Measurements from ENCODE around the gene CTSA.

CTSA gene

DNA sequence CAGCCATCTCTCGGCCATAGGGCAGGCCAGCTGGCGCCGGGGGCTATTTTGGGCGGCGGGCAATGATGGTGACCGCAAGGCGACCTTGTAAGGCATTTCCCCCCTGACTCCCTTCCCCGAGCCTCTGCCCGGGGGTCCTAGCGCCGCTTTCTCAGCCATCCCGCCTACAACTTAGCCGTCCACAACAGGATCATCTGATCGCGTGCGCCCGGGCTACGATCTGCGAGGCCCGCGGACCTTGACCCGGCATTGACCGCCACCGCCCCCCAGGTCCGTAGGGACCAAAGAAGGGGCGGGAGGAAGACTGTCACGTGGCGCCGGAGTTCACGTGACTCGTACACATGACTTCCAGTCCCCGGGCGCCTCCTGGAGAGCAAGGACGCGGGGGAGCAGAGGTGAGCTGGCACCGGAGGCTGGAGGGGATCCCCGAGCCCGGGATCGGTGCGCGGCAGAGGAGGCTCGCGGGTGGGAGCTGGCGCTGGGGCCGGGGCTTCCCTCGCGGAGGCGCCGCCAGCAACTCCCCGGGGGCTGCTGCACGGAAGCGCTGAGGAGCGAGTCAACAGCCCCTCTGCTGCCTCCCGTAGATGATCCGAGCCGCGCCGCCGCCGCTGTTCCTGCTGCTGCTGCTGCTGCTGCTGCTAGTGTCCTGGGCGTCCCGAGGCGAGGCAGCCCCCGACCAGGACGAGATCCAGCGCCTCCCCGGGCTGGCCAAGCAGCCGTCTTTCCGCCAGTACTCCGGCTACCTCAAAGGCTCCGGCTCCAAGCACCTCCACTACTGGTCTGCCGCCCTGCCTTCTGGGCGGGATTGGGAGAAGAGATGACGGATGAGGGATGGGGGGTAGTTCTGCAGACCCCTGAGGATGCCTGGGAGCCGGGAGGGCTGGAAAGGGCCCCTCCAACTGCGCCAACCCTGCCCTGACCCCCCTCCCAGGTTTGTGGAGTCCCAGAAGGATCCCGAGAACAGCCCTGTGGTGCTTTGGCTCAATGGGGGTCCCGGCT lies at the start of gene CTSA, which contains the start of gene NEURL2:
Gene CTSA (plus strand): TSS at position 351 of the 999 bp plus-strand sequence. CDS start 234 bp downstream, at position 585.
Gene NEURL2 (minus strand): TSS at position 224 of the 999 bp plus-strand sequence. CDS start 217 bp downstream, at position 7.
- DNase-seq, result peak; percentile 85

GRCh38 chr20:45841407-45842129 lies 49.6 kb upstream of the CTSA start:
- no peak for DNase-seq

DNA sequence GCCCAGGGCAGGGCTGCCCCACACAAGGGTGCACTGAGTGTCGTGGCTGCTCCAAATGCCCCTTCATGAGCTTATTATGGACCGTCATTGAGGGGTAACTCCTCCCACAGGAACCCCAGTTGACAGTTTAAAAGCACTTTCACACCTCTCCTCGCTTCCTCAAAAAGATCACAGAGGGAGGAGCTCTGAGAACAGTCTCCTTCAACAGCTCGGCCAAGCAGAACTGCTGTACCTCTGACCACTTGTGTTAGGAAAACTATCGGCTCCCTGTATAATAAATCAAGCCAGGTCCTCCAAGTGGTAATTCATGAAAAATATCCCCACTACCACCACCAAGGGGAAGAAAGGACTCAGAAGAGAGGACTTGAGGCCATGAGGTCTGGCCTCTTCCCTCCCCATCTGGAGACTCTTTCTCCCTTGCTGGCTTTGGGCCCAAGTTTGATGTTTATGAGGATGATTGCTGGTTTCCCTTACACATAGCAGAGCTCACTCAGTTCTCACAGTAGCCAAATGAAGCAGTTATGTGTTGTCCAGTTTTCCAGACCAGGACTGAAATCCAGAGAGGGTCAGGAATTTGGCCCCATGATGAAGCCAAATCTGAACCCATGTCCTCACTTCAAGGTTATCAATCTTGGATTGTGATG lies 48.8 kb upstream of the CTSA start:
- DNase-seq, result no peak

DNA sequence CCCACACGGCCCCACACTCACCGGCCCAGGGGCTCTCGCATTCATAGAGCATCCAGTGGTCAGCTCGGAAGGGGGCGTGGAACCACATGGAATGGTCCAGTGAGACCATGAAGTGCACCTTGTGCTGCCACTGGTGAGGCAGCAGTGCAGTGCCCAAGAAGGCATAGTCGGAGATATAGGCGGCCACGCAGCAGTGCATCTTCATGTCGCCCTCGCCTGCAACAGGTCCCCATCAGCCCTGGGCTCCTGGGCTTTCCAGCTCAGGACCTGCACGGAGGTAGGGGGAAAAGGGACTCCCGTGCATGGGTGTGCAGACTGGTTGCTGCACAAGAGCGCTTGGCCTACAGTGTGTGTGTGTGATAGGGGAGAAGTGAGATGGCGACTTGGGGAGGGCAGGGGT lies 47.6 kb upstream of the CTSA start:
- DNase-seq, result no peak

DNA sequence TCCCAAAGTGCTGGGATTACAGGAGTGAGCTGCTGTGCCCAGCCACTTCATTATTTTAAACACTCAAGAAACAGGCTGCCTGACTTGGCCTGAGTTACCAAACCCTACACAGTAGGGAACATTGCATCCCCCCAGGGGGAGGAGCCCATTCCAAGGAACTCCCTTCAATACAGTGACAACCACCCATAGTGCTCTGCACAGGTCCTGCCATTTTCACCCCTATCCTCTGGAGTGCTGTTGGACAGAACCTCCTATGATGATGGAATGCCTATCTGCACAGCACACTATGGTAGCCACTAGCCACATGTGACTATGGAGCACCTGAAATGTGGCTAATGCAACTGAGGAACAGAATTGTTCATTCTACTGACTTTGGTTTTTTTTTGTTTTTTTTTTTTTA lies 45.7 kb upstream of the CTSA start:
- DNase-seq, result no peak

DNA sequence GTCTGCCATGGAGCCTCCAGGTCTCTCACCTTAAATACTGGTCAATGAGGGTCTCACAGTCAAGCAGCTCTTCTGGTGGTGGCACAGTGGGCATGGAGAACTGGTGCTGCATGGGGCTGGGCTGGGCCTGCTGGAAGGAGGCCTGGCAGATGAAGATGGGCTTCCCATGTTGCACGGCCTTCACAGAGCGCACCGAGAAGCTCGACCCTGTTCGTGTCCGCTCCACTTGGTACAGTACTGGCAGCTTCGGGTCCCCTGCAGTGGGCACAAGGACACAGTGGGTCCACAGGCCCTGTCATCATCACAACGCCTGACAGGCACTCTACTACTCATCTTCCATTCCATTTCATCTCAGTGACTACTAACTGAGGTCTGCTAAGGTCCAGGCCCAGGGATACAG lies 42.7 kb upstream of the CTSA start:
- no peak for DNase-seq

GRCh38 chr20:45848969-45849582 lies 42.1 kb upstream of the CTSA start:
- DNase-seq, result no peak

DNA sequence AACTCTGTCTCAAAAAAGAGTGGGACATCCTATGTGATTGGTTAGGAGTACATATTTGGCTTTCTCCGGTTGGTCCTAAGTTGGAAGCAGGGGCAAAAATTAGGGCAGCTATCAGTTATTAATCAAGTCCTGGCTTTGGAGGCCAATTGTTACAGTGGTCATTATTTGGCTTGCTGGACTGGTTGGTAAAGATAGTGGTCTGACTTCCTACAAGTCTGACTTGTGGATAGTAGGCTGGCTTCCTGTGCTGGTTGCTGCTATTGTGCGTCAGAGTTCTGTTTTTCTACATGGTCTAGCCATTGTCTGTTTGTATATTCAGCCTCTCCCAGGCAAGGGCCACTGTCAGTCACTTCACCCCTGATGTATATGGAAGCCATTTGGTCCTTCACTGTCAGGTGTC lies 40.9 kb upstream of the CTSA start:
- DNase-seq, result no peak

DNA sequence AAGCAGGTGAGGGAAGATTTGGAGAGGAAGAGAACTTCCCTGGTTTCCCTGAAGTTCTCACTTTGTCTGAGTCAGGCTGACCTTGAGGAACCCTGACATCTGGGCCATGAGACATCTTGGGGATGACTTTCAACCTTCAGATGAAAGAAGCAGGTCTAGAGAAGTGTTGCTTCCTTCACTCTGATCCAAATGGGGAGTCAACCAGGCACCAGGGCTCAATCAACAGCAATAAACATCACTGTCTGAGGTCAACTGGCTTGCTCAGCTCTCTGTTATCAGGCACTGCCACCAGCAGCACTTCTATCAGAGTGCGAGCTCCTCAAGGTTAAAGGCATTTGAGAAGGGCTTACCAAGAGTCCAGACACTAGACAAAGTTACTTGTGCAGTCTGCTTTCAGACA lies 40.2 kb upstream of the CTSA start:
- no peak for DNase-seq

DNA sequence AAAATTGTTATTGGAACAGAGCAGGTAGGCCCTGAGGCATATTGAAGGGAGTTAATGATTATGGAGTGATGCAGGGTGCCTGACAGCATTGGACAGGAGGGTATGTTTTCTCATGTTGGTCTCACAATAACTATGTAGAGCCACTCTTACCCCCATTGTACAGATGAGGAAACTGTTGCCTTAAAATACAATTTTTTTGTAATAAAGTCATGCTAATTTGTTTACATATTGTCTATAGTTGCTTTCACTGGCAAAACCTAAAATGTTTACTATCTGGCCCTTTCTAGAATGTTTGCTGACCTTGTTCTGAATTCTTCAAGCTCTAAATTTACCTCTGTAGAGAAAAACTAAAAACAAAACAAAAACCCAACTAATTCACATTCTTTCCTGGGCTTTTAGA lies 39.6 kb upstream of the CTSA start:
- DNase-seq, result no peak

GRCh38 chr20:45852326-45852725 lies 38.8 kb upstream of the CTSA start:
- DNase-seq, result no peak

DNA sequence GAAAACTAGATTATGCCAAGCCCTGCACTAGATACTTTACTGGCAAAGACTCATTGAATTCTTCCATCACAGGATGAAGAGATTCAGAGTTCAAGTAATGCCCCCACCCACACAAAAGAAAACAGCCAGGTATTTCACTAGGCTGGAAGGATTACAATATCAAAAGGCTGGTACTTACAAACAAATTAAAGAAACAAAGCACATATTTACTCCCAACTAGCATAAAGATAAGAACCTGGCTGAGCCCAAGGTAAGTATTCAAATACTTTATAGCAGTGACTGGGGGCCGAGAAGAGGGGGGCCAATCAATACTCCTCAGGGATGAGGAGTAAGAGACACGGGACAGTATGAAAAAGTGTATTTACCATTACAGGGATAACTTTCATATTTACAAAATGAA lies 37.7 kb upstream of the CTSA start:
- no peak for DNase-seq

GRCh38 chr20:45857114-45857881 lies 33.8 kb upstream of the CTSA start, which contains the start of the genes ACOT8 and ZSWIM3:
ACOT8 (minus strand) TSS chr20:45857392; CDS start chr20:45857315, 77 bp downstream.
ZSWIM3 (plus strand) TSS chr20:45857614; CDS start chr20:45857826, 212 bp downstream.
- peak; percentile 77 for DNase-seq

- no peak for DNase-seq
Observed at GRCh38 chr20:45857882-45858216, 33.3 kb upstream of the CTSA start.

DNA sequence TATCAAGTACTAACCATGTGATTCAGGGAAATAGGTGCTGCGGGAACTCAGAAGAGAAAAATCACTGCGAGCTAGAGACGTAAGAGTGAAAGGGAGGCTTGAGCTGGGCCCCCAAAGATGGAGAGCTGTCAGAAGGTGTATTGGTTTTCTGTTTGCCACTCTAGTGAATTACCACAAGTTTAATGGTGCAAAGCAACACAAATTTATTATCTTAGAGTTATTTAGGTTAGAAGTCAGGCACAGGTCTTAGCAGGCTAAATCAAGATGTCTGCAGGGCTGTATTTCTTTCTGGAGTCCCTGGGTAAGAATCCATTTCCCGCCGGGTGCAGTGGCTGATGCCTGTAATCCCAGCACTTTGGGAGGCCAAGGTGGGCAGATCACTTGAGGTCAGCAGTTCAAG lies 31.2 kb upstream of the CTSA start:
- no peak for DNase-seq

- no peak for DNase-seq
Observed at GRCh38 chr20:45860560-45861220, 30.4 kb upstream of the CTSA start.

GRCh38 chr20:45861221-45862075 lies 29.7 kb upstream of the CTSA start:
- no peak for DNase-seq

GRCh38 chr20:45863543-45864470 lies 27.3 kb upstream of the CTSA start:
- no peak for DNase-seq

GRCh38 chr20:45866454-45866853 lies 24.7 kb upstream of the CTSA start:
- no peak for DNase-seq
